ENCODE measurements around the gene DES.

Gene DES

DNA sequence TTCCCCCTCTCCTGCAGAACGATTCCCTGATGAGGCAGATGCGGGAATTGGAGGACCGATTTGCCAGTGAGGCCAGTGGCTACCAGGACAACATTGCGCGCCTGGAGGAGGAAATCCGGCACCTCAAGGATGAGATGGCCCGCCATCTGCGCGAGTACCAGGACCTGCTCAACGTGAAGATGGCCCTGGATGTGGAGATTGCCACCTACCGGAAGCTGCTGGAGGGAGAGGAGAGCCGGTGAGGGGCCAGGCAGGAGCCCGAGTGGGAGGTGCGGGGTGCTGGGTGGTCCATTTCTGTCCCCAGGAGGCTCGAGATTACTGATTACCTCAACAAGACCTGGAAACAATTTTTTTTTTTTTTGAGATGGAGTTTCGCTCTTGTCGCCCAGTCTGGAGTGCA is 3.1 kb downstream of the DES start:
- peaks cover 5% of the 10 kb centered on the region for H3K4me1 Mint-ChIP-seq (ENCODE audit: low read depth)
- H3K36me3 Mint-ChIP-seq (ENCODE audit: low read depth) = no peaks in the 10 kb centered on the region
- peaks cover 42% of the 10 kb centered on the region for H3K27me3 Mint-ChIP-seq
- no peaks in the 10 kb centered on the region for H3K9me3 Mint-ChIP-seq
- no peak overlapping the region for H3K27ac Mint-ChIP-seq
- no peak overlapping the region for H3K4me3 Mint-ChIP-seq
- no peak for DNase-seq

DNA sequence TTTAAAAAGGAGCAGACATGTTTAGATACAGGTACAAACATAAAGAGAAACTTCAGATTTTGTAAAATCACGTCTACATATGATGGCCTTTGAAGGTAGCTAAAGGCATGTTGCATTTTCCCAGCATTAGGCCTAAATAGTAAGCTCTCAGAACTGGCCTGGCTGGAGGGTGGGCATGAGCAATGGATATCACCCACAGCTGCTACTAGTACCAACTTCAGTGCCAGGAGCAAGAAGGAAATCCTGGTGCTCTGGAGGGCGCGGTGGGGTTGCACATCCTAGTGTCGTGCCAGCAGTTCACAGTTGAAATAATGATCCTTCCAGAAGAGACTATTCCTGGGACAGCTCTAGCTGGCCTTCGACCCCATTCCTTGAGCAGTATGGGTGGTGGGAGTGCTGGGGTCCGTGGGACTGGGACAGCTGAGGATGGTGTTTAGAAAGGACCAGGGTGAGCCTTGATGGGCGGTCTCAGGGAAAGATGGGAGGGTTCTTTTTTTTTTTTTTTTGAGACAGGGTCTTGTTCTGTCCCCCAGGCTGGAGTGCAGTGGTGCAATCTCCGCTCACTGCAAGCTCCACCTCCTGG is 4.9 kb downstream of the DES start:
- Mint-ChIP-seq H3K27ac (no peak overlapping the region), H3K4me3 (no peak overlapping the region), H3K9me3 (no peaks in the 10 kb centered on the region), H3K4me1 (ENCODE audit: low read depth) (peaks cover 2% of the 10 kb centered on the region), H3K36me3 (ENCODE audit: low read depth) (no peaks in the 10 kb centered on the region), H3K27me3 (peaks cover 43% of the 10 kb centered on the region)
- DNase-seq = no peak

DNA sequence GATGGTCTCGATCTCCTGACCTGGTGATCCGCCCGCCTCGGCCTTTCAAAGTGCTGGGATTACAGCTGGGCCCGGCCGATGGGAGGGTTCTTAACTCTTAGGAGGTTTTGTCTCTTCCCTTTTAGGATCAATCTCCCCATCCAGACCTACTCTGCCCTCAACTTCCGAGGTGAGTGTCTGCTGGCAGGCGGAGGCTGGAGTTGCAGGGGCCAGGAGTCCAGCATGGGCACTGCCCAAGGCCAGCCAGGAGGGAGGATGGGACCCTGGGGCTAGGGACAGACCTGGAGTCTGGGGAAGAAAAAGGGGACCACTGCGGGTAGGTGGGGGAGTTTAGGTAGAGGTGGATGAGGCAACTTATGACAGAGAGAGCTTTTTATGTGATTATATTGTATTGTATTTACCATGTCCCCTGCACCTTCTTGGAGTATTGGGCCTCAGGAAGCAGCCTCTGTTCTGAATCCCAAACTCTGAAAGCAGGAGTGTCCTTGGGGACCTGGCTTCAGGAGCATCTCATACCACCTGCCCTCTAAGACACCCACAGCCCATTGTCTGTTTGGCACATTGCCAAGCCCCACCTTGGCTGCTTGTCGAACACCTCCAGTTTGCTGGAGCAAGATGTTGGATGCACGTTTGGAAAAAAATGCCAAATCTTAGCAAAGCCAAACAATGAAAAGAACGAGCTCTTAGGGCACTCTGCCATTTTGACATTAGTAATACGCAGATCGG is 5.6 kb downstream of the DES start:
- Mint-ChIP-seq H3K36me3 (ENCODE audit: low read depth) (no peaks in the 10 kb centered on the region), H3K27me3 (peaks cover 40% of the 10 kb centered on the region), H3K27ac (no peak overlapping the region), H3K9me3 (no peaks in the 10 kb centered on the region), H3K4me1 (ENCODE audit: low read depth) (peaks cover 2% of the 10 kb centered on the region), H3K4me3 (no peak overlapping the region)
- DNase-seq = no peak

DNA sequence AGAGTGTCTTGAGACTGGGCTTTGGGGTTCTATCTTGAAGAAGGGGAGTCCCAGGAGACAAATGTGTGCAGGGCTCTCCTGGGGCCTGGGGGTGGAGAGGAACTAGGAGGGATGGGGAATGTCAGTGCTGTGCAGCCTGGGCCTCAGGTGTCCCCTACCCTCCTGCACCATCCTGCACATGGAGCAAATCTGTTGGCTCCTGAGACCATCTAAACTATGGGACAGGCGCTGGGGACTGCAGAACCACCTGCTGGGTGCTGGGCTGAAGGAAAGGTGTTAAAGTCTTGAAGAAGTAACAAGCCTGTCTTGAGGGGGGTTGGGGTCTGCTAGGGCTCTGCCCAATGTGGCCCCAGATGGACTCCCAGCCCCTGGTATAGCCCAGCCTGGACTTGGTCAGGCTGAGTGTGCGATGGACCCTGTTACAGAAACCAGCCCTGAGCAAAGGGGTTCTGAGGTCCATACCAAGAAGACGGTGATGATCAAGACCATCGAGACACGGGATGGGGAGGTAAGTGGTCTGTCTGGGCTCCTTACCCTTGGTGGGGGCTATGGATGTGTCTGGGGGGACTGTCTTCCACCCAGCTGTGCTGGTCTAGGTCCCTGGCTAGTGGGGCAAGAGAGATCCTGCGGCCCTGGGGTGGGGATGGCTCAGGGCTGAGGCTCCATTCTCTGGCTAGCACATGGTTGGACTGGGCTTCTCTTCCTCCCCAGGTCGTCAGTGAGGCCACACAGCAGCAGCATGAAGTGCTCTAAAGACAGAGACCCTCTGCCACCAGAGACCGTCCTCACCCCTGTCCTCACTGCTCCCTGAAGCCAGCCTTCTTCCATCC is 7.3 kb downstream of the DES start:
- H3K27me3 Mint-ChIP-seq = peaks cover 24% of the 10 kb centered on the region
- H3K4me3 Mint-ChIP-seq = no peak overlapping the region
- no peak for DNase-seq
- H3K36me3 Mint-ChIP-seq (ENCODE audit: low read depth) = no peaks in the 10 kb centered on the region
- H3K27ac Mint-ChIP-seq = no peak overlapping the region
- no peaks in the 10 kb centered on the region for H3K4me1 Mint-ChIP-seq (ENCODE audit: low read depth)
- no peaks in the 10 kb centered on the region for H3K9me3 Mint-ChIP-seq

DNA sequence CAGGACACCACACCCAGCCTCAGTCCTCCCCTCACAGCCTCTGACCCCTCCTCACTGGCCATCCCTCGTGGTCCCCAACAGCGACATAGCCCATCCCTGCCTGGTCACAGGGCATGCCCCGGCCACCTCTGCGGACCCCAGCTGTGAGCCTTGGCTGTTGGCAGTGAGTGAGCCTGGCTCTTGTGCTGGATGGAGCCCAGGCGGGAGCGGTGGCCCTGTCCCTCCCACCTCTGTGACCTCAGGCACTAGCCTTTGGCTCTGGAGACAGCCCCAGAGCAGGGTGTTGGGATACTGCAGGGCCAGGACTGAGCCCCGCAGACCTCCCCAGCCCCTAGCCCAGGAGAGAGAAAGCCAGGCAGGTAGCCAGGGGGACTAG is 7.9 kb downstream of the DES start:
- Mint-ChIP-seq H3K27ac (no peak overlapping the region), H3K36me3 (ENCODE audit: low read depth) (no peaks in the 10 kb centered on the region), H3K9me3 (no peaks in the 10 kb centered on the region), H3K27me3 (peaks cover 18% of the 10 kb centered on the region), H3K4me1 (ENCODE audit: low read depth) (no peaks in the 10 kb centered on the region), H3K4me3 (no peak overlapping the region)
- DNase-seq = no peak

DNA sequence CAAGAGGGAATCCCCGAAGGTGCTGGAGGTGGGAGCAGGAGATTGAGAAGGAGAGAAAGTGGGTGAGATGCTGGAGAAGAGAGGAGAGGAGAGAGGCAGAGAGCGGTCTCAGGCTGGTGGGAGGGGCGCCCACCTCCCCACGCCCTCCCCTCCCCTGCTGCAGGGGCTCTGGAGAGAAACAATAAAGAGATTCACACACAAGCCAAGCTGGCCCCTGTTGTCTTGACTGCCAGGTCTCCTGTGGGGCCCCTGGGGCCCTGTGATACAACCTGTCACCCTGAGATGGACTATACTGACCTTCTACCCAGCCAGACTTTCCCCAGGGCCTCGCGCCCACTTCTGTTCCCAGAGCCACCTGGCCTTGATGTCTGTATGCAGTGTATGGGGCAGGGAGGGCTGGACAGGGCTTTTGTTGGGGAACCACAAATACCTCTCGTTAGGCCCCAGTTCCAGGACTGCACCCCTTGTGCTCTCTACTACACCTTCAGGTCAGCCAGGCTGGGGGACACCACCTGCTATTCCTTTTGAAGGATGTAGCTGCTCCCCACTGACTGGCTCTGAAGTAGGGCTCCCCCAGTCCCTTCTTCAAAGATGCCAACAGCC is 8.5 kb downstream of the DES start:
- Mint-ChIP-seq H3K9me3 (no peaks in the 10 kb centered on the region), H3K4me3 (no peak overlapping the region), H3K27me3 (peaks cover 13% of the 10 kb centered on the region), H3K36me3 (ENCODE audit: low read depth) (no peaks in the 10 kb centered on the region), H3K27ac (no peak overlapping the region), H3K4me1 (ENCODE audit: low read depth) (no peaks in the 10 kb centered on the region)
- DNase-seq = no peak

DNA sequence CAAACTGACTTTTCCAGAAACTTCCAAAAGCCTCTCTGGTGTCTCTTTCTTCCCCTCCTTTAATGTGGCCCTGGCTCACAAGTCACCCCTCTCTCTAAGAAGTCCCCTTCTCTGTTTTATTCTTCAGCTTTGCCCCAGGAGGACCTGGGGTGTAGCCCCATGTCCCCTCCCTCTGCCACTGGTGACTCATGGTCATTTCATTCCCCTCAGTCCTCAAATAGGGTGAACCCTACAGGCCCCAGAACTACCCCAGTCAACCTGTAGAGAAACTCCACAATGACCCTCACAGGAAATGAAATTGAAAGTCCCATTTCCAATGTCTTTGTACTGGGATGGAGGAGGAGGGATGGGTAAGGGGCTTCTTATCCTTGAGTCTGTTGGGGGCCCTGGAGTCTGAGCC is 10.3 kb downstream of the DES start:
- no peak overlapping the region for H3K27ac Mint-ChIP-seq

DNA sequence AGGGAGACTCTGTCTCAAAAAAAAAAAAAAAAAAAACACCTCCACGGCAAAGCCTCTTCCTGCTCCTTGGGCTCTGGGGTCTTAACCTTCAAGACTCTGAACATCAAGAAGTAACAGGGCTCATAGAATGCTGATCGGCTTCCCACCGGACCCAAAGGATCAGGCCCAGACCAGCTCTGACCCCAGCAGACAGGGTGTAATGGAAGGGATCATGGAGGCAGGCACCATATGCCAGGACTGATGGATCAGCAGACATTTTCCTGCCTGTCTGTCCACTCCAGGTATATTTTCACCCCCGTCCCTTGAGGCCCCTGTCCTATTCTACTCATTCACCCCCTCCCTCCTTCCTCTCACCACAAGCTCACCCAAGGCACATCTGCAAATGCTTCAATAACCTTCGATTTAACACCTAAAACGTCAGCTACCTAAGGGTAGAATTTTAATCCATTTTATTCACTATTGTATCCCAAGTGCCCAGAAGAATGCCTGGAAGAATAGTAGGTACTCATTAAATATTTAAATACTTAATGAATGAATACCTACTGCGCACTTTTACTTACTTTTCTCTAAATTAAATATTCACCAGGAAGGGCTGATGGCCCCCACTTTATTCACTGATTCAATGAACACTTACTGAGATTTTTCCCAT is 11.9 kb downstream of the DES start:
- no peaks in the 10 kb centered on the region for H3K9me3 Mint-ChIP-seq
- H3K36me3 Mint-ChIP-seq (ENCODE audit: low read depth) = no peaks in the 10 kb centered on the region
- H3K4me3 Mint-ChIP-seq = no peak overlapping the region
- no peaks in the 10 kb centered on the region for H3K4me1 Mint-ChIP-seq (ENCODE audit: low read depth)
- H3K27me3 Mint-ChIP-seq = peaks cover 21% of the 10 kb centered on the region
- no peak overlapping the region for H3K27ac Mint-ChIP-seq
- no peak for DNase-seq

More for the DNA sequence above, 10.3 kb downstream of the DES start:
- no peaks in the 10 kb centered on the region for H3K4me1 Mint-ChIP-seq (ENCODE audit: low read depth)
- no peaks in the 10 kb centered on the region for H3K36me3 Mint-ChIP-seq (ENCODE audit: low read depth)
- no peak for DNase-seq
- no peaks in the 10 kb centered on the region for H3K9me3 Mint-ChIP-seq
- no peak overlapping the region for H3K4me3 Mint-ChIP-seq
- H3K27me3 Mint-ChIP-seq = peaks cover 12% of the 10 kb centered on the region

DNA sequence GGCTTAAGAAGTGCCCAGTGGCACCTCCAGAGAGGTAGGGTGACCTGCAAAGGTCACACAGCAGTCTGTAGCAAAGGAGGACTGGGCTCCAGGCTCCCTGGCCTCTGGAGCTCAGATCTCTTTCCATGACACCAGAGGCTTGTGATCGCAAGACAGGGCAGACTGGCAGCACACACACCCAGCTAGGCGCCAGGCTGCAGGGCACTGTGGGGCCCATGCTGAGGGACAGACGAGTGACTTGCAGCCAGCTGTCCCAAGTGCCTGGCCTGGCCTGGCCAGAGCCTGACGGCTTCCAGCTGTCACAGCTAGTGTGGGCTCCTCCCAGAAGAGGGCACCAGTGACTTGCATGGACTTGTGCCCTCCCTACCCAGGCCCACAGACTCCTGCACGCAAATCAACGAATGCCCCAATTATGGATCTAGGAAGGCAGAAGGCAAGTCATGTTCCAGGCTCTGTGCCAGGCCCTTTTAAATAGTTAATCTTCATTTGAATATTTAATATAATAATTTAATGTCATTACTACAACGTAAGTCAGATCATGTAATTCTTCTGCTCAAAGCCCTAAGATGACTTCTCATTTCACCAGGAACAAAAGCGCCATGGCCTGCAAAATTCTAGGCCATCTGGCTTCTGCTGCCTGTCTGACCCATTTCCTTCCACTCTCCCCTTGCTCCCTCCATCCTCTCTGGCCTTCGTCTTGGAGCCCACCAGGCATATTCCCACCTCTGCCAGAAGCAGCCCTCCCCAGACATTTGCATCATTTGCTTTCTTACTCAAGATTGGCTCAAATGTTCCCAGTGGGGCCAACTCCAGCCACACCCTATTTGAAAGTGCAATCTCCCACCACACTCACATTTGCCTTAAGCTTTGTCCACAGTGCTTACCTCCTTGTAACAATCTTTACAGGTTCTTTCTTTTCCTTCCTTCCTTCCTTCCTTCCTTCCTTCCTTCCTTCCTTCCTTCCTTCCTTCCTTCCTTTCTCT is 12.7 kb downstream of the DES start:
- Mint-ChIP-seq H3K27me3 (peaks cover 25% of the 10 kb centered on the region), H3K9me3 (no peaks in the 10 kb centered on the region), H3K27ac (no peak overlapping the region), H3K36me3 (ENCODE audit: low read depth) (no peaks in the 10 kb centered on the region), H3K4me1 (ENCODE audit: low read depth) (no peaks in the 10 kb centered on the region), H3K4me3 (no peak overlapping the region)
- DNase-seq = no peak

DNA sequence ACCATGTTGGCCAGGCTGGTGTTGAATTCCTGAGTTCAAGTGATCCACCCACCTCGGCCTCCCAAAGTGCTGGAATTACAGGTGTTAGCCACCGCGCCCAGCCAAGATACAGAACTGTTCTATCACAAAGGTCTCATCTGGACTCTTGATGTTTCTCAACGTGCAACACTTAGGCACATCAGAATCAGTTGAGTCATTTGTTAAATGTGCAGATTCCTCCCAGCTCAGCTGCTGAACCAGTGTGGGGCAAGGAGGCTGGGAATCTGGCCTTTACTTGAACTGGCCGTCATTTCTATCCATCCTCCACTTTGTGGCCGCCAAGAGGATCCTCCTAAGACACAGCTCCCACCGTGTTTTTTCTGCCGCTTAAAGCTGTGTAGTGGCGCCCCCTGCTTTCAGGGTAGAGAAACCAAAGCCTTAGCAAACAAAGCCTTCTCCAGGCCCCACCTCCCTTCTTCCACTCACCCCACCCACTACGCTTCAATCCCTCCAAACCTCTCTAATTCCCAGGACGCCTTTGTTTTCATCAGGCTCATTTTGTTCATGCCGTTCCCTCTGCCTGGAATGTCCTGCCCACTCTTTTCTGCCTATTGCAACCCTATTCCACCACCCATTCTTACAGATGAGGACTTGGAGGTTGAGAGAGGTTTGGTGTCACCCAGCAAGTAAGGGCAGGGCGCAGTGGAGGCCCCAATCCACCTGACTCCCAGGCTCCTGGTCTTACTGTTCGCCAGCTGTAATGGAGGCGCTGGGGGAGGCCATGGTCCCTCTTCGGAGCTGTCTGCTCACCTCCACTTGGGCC is 15.7 kb downstream of the DES start:
- no peak overlapping the region for H3K27ac Mint-ChIP-seq
- H3K9me3 Mint-ChIP-seq = no peaks in the 10 kb centered on the region
- H3K27me3 Mint-ChIP-seq = peaks cover 23% of the 10 kb centered on the region
- no peaks in the 10 kb centered on the region for H3K4me1 Mint-ChIP-seq (ENCODE audit: low read depth)
- no peak overlapping the region for H3K4me3 Mint-ChIP-seq
- no peaks in the 10 kb centered on the region for H3K36me3 Mint-ChIP-seq (ENCODE audit: low read depth)
- no peak for DNase-seq

DNA sequence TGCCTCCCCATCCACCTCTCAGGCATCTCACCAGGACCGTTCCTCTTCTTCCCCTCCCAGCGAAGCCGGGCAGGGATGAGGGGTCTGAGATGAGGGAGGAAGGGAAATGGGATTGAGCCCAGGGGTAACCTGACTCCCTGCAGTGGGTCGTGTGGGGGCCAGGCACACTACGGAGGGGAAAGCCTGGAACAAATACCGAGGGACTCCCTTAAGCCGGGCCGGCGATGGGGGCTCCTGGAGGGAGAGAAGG is 16.2 kb downstream of the DES start:
- H3K9me3 Mint-ChIP-seq = no peaks in the 10 kb centered on the region
- no peaks in the 10 kb centered on the region for H3K4me1 Mint-ChIP-seq (ENCODE audit: low read depth)
- DNase-seq = no peak
- no peaks in the 10 kb centered on the region for H3K36me3 Mint-ChIP-seq (ENCODE audit: low read depth)
- H3K27me3 Mint-ChIP-seq = peaks cover 23% of the 10 kb centered on the region
- no peak overlapping the region for H3K4me3 Mint-ChIP-seq
- no peak overlapping the region for H3K27ac Mint-ChIP-seq

DNA sequence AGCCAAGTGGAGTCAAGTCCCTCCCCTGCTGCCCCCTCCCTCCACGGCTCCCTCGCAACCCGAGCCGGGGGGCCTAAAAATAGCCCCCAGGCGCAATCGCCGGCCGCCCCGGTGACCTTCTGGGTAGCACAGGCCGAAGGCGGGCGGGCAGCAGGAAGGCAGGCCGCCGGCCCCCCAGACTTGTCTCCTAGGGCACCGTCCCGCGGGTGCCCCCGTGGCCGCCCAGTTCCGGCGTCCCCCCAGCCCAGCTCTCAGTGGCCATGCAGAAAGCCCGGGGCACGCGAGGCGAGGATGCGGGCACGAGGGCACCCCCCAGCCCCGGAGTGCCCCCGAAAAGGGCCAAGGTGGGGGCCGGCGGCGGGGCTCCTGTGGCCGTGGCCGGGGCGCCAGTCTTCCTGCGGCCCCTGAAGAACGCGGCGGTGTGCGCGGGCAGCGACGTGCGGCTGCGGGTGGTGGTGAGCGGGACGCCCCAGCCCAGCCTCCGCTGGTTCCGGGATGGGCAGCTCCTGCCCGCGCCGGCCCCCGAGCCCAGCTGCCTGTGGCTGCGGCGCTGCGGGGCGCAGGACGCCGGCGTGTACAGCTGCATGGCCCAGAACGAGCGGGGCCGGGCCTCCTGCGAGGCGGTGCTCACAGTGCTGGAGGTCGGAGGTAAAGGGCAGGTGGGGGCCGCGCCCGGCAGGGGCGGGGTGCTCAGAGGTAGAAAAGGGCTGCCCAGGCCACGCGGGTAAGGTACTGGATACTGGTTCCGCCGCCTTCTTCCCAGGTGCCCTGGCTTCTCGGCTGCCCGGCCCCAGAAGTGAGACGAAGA is 16.7 kb downstream of the DES start, which contains the start of gene SPEG:
Gene SPEG, plus strand, starts transcription at position 126 of the 808 bp plus-strand sequence. Its CDS starts 135 bp downstream, at position 261.
- Mint-ChIP-seq H3K9me3 (no peaks in the 10 kb centered on the region), H3K36me3 (ENCODE audit: low read depth) (no peaks in the 10 kb centered on the region)

More for the DNA sequence above, 16.7 kb downstream of the DES start, which contains the start of gene SPEG:
- no peak within 1 kb of the TSS for H3K27ac Mint-ChIP-seq
- H3K4me3 Mint-ChIP-seq = no peak within 1 kb of the TSS
- DNase-seq = no peak
- no peaks in the 10 kb centered on the region for H3K4me1 Mint-ChIP-seq (ENCODE audit: low read depth)
- H3K27me3 Mint-ChIP-seq = peaks cover 26% of the 10 kb centered on the region
